Measurements from ENCODE around the gene FUNDC1.

FUNDC1 gene

DNA sequence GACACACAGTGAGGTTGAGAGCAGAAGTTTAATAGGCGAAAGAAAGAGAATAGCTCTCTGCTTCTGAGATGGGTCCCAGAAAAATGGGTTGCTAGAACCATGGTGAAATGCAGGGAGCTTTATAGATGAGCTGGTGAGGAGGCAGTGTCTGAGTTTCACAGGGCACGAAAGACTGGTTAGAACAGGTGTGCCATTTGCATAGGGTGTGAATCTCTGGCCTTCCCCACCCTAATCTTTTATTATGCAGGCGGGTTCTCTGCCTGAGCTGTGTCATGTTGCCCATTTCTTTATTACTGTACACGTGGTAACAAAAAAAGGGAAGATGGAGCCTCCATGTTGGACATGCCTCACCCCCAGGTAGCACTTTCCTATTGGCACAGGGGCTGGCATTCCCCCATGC is 39.1 kb downstream of the FUNDC1 start:
- no peaks in the 10 kb centered on the region for H3K27me3 ChIP-seq (ENCODE audit: insufficient read depth, low read length)
- H3K79me2 ChIP-seq (ENCODE audit: insufficient read depth, low read length) = no peaks in the 10 kb centered on the region
- no peak overlapping the region for H3K9ac ChIP-seq (ENCODE audit: low read length)
- H3K9me3 ChIP-seq (ENCODE audit: low read length) = no peaks in the 10 kb centered on the region
- H3K9me2 ChIP-seq (ENCODE audit: low read depth, low read length) = no peaks in the 10 kb centered on the region
- H3K27ac ChIP-seq (ENCODE audit: low read depth, low read length, poor library complexity, severe bottlenecking) = no peak overlapping the region
- no peak overlapping the region for H3K4me3 ChIP-seq (ENCODE audit: low read depth, low read length, poor library complexity, severe bottlenecking)
- no peaks in the 10 kb centered on the region for H3K36me3 ChIP-seq (ENCODE audit: insufficient read depth, low read length)
- no peak overlapping the region for H3K4me2 ChIP-seq (ENCODE audit: low read length)
- no peak overlapping the region for H2AFZ ChIP-seq (ENCODE audit: low read length)
- peaks cover 8% of the 10 kb centered on the region for H3K4me1 ChIP-seq (ENCODE audit: insufficient read depth, low read length, severe bottlenecking)
- no peaks in the 10 kb centered on the region for H4K20me1 ChIP-seq (ENCODE audit: insufficient read depth, low read length)
- no peak for TF ChIP-seq EZH2 (IDR thresholded peaks at IDR 0.05; ENCODE audit: borderline replicate concordance, low read length)
- TF ChIP-seq, protein P1, sequence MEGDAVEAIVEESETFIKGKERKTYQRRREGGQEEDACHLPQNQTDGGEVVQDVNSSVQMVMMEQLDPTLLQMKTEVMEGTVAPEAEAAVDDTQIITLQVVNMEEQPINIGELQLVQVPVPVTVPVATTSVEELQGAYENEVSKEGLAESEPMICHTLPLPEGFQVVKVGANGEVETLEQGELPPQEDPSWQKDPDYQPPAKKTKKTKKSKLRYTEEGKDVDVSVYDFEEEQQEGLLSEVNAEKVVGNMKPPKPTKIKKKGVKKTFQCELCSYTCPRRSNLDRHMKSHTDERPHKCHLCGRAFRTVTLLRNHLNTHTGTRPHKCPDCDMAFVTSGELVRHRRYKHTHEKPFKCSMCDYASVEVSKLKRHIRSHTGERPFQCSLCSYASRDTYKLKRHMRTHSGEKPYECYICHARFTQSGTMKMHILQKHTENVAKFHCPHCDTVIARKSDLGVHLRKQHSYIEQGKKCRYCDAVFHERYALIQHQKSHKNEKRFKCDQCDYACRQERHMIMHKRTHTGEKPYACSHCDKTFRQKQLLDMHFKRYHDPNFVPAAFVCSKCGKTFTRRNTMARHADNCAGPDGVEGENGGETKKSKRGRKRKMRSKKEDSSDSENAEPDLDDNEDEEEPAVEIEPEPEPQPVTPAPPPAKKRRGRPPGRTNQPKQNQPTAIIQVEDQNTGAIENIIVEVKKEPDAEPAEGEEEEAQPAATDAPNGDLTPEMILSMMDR (IDR thresholded peaks at IDR 0.05; ENCODE audit: low read length) = no peak
- no peaks in the 10 kb centered on the region for H3F3A ChIP-seq (ENCODE audit: insufficient read depth, low read length)

DNA sequence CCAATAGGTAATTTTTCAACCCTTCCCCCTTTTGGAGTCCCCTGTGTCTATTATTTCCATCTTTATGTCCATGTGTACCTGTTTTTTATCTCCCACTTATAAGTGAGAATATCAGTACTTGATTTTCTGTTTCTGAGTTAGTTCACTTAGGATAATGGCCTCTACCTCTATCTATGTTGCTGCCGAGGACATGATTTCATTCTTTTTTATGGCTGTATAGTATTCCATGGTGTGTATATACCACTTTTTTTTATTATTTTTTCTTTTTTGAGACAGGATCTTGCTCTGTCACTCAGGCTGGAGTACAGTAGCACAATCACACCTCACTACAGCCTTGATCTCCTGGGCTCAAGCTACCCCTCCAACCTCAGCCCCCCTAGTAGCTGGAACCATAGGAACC is 47.6 kb downstream of the FUNDC1 start:
- Histone ChIP-seq H3K36me3 (ENCODE audit: insufficient read depth, low read length) (no peaks in the 10 kb centered on the region), H3K4me2 (ENCODE audit: low read length) (no peak overlapping the region), H3K4me3 (ENCODE audit: low read depth, low read length, poor library complexity, severe bottlenecking) (no peak overlapping the region), H3K9ac (ENCODE audit: low read length) (no peak overlapping the region), H4K20me1 (ENCODE audit: insufficient read depth, low read length) (no peaks in the 10 kb centered on the region), H3K27ac (ENCODE audit: low read depth, low read length, poor library complexity, severe bottlenecking) (no peak overlapping the region), H2AFZ (ENCODE audit: low read length) (no peak overlapping the region), H3K27me3 (ENCODE audit: insufficient read depth, low read length) (no peaks in the 10 kb centered on the region), H3K9me3 (ENCODE audit: low read length) (no peaks in the 10 kb centered on the region), H3F3A (ENCODE audit: insufficient read depth, low read length) (no peaks in the 10 kb centered on the region), H3K4me1 (ENCODE audit: insufficient read depth, low read length, severe bottlenecking) (no peaks in the 10 kb centered on the region), H3K79me2 (ENCODE audit: insufficient read depth, low read length) (no peaks in the 10 kb centered on the region), H3K9me2 (ENCODE audit: low read depth, low read length) (no peaks in the 10 kb centered on the region)
- TF ChIP-seq, protein P1 (IDR thresholded peaks at IDR 0.05; ENCODE audit: low read length) = no peak
- TF ChIP-seq EZH2 (IDR thresholded peaks at IDR 0.05; ENCODE audit: borderline replicate concordance, low read length) = no peak

DNA sequence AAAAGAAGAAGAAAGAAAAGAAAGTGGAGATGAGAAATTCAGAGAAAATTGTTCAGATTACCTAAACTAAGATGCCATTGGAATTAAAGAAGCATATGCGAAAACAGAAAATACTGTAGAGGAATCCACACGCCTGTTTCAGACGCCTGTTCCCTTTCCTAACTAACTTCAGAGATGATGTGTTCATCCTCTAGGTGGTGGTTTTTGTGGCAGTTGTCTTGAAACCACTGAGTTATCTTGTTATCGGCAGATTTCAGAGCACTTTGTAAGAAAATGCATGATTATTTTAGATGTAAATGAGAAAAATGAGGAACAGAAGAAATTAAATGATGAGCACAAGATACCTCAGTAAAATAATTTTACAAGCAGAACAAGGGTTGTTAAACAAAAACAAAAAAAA is 48.3 kb downstream of the FUNDC1 start:
- H3K27me3 ChIP-seq (ENCODE audit: insufficient read depth, low read length) = no peaks in the 10 kb centered on the region

More for the DNA sequence above, 48.3 kb downstream of the FUNDC1 start:
- H3F3A ChIP-seq (ENCODE audit: insufficient read depth, low read length) = no peaks in the 10 kb centered on the region
- no peaks in the 10 kb centered on the region for H3K9me3 ChIP-seq (ENCODE audit: low read length)
- H3K79me2 ChIP-seq (ENCODE audit: insufficient read depth, low read length) = no peaks in the 10 kb centered on the region
- H4K20me1 ChIP-seq (ENCODE audit: insufficient read depth, low read length) = no peaks in the 10 kb centered on the region
- no peak overlapping the region for H3K27ac ChIP-seq (ENCODE audit: low read depth, low read length, poor library complexity, severe bottlenecking)
- no peak overlapping the region for H2AFZ ChIP-seq (ENCODE audit: low read length)
- TF ChIP-seq, protein P1 (IDR thresholded peaks at IDR 0.05; ENCODE audit: low read length) = no peak
- no peak for TF ChIP-seq EZH2 (IDR thresholded peaks at IDR 0.05; ENCODE audit: borderline replicate concordance, low read length)
- H3K4me2 ChIP-seq (ENCODE audit: low read length) = no peak overlapping the region
- no peak overlapping the region for H3K9ac ChIP-seq (ENCODE audit: low read length)
- no peaks in the 10 kb centered on the region for H3K4me1 ChIP-seq (ENCODE audit: insufficient read depth, low read length, severe bottlenecking)
- H3K9me2 ChIP-seq (ENCODE audit: low read depth, low read length) = no peaks in the 10 kb centered on the region
- no peaks in the 10 kb centered on the region for H3K36me3 ChIP-seq (ENCODE audit: insufficient read depth, low read length)
- H3K4me3 ChIP-seq (ENCODE audit: low read depth, low read length, poor library complexity, severe bottlenecking) = no peak overlapping the region

Data from OCI-LY1 (cell line).